GM18519 (cell line): Measurements from ENCODE around the gene SLC2A2.
A peak's percentile ranks its signal among the peaks of the same experiment; 100 is the strongest.

ENCODE experiments used
- ATAC-seq: cut with Tn5 transposase; IDR thresholded peaks from one replicate; pipeline ENCODE4 v1.9.1; 2021; ENCODE audit warnings: mild to moderate bottlenecking, moderate library complexity; ENCODE audit not compliant: unreplicated experiment, low FRiP score

The SLC2A2 gene

DNA sequence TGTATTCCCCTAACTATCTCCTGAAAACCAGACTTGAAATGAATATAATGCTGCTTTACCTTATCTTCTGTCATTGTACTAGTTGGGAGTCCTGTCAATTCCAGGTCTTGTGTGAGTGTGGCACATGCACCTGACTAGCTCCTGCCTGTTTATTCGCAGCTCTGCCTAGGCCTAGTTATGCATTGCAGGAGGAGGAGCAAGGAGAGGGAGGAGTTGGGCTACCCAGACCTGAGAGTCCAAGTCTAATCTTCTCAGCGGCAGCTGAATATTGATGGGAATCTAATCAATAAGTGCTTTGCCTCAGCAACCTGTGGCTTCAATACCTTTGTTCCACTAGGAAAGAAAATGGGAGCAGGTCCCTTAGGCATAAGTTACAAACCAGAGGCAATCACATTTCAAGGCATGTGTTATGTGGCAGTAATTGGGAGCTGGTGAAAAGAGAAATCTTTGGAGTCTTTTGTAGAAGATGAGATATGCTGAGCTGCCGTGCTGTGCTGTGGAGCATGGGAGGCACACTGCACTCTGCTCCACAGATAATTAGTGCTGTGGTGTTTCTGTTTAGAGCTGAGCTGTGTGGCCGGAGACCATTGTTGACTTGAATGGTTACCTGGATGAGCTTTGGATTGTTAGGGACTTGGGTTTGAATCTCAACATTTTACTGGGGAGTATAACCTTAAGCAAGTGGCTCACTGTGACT lies at the start of gene SLC2A2:
Gene SLC2A2 (minus strand): TSS at position 124 of the 697 bp plus-strand sequence. CDS start 50 bp downstream, at position 74.
- no peak for ATAC-seq

DNA sequence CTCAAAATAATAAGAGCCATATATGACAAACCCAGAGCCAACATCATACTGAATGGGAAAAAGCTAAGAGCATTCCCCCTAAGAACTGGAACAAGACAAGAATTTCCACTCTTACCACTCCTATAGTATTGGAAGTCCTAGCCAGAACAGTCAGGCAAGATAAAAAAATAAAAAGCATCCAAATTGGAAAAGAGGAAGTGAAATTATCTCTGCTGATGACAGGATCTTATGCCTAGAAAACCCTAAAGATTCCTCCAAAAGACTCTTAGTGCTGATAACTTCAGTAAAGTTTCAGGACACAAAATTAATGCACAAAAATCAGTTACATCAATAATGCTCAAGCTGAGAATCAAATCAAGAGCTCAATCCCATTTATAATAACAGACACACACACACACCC lies 45.9 kb upstream of the SLC2A2 start:
- ATAC-seq: no peak

DNA sequence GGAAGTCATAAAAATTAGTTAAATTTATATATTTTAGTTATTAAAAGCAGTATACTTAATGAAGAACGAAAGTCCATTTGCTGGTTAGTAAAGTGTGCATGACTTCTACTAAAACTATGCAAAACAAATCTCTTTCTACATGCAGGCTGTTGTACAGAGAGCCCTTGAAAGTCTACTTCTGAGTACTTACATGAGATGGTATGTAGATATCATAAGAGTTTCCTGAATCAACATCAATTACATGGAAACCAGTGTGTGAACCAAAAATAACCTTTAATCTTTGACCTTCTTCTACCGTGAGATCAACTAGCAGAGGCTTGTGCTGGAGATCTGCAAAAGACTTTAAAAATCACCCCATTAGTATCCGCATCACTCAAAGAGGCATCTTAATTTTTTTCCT lies 42.1 kb upstream of the SLC2A2 start:
- no peak for ATAC-seq

DNA sequence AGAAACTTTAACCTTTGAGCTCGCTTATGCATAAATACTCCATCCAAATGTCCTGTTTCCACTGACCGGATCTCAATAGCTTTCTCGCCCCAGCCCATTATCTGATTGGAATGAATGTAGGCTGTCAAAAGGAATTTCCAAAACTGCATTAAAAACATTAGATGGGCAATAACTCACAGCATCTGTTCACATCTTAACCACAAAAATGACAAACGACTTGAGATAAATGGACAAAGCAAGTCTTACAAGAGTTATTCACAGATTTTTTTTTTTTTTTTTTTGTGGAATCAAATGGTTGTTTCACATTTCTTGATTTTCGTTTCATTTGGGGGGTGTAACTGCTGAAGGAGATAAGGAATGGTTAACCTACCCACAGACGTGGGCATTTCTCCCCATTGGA lies 39.7 kb upstream of the SLC2A2 start:
- no peak for ATAC-seq

DNA sequence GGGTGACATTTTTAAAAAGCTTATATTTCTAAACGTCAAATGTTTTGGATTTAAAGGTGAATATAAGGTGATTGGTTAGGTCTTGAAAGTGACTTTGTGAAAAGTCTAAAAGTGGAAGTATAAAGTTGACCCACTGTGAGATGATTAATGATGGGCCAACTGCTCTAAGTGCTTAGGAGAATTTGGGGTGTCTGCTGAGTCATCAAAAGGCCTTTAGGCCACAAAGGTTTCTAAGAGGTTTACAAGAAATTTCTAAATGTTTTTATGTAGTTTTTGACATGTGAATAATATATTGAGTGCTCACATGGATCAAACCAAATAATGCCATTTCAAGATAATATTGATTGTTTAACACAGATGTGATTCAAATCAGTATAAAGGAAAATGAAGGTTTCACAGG lies 39.2 kb upstream of the SLC2A2 start:
- ATAC-seq: no peak

DNA sequence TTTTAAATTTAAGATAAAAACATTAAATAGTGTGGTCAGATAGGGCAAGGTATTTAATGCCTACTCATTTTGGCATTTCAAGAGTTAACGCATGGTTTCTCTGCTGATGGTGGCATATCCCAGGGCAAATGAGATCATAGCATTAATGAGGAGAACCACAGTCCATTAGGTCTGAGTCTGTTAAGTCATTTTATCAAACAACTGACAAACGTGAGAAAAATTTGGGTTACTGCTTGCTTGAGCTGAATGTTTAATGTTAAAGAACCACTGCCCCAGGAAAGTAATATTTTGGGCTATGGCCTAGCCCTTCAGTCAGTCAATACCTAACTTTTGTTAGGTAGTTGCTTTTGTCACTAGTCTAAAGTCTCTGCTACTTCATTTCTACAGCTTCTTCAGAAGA lies 37.9 kb upstream of the SLC2A2 start:
- ATAC-seq: no peak

DNA sequence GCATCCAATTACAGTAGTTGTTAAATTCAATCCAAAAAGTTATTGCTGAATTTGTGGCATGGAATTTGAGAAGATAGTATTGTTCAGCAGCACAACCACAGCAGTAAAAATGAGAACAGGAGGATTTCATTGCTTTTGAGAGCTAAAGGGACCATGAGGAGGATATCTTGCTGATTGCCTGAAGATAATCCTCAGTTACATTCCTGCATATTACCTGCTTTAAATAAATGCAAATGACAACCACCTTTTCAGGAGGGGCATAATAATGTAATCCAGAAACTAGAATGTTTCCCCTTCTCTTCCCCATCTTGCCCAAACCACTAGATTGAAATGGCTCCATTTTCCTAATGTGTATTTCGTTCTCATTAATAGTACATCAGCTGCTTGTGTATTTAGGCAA lies 35.2 kb upstream of the SLC2A2 start:
- ATAC-seq: no peak

DNA sequence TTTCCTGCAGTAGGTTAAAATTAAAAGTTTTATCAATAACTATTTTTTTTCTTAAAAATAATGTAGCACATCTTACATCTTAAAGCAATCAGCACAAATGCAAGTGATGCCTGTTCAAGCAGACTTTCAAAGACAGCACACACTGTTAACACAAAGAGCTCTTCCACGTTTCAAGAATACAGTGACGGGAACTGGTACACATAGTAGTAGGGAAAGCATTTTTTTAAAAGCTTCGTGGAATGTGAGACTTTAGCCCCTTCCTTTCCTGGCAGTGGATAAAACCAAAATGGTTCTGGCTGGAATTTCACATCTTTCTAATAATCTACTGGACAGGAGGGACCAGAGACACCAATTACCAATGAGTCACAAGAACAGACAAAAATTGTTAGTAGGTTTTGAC lies 33.5 kb upstream of the SLC2A2 start:
- ATAC-seq: no peak

DNA sequence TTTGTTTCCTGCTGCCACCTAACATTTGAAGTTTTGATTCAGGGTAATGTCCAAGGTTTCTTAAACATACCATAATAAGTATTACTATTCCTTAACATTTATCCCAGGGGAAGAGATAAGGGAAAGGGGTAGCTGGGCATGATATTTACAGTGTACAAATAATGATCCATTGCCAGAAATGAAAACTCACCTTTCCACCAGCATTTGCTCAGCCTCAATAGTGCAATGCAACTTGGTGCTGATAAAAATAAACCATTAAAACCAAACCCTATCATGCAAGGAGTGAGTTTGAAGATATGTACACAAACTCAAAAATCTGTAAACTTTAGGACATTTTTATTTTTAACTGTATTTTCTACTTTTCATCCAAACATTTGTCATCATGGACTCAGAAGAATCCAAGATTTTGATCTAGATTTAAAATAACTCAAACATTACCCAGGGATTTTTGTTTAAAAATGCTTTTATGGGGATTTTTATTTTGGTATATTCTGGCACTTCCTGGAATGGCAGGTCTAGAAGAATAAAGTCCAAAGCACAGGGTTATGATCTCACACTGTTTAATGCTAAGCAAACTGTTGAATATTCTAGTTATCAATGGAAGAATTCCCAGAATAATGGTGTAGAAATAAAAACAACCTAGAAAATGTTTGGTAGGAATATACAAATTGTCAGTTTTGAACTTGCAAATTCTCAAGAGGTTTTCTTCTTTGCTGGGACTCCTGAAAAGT lies 32.5 kb upstream of the SLC2A2 start:
- no peak for ATAC-seq

DNA sequence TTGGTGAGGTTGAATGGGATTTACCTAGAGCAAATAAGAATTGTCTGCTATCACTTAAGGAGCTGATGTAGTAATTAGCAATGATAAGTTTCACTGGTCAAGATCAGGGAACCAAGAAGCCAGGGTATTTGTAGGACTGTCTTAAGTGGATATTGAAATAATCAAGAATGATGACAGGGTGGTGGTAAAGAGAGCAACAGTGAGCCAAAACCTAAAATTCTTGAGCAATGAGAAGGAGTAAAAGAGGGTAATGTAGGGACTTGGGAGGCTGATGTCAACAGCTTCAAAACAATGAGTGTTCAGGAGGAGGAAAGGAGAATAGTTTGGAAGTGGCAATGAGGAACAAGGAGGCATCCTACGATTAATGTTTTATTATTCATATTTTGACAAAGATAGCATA lies 31.5 kb upstream of the SLC2A2 start:
- ATAC-seq: no peak

DNA sequence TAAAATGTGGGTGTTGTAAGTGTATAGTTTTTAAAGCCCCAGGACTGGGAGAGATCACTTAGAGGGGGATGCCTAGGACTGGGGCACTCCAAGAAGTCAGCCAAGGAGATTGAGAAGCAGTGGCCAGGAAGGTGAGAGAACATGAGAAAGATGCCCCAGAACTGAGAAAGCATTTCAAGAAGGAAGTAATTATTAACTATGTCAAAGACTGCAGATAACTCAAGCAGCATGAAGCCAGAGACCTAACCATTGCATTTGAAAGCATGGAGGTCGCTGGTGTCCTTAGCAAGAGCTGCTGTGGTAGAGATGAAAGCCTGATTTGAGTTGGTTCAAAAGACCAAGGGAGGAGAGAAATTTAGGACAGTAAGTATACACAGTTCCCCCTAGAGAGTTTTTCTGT lies 30.6 kb upstream of the SLC2A2 start:
- no peak for ATAC-seq

DNA sequence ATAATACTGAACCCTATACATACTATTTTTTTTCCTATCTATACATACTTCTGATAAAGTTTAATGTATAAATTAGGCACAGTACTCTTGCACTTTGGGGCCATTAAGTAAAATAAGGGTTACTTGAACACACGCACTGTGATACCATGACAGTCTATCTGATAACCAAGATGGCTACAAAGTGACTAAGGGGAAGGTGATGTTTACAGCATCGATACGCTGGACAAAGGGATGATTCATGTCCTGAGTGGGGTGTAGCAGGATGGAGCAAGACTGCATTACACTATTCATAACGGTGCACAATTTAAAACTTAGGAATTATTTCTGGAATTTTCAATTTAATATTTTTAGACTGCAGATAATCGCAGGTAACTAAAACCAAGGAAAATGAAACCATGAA lies 30.0 kb upstream of the SLC2A2 start:
- ATAC-seq: no peak

DNA sequence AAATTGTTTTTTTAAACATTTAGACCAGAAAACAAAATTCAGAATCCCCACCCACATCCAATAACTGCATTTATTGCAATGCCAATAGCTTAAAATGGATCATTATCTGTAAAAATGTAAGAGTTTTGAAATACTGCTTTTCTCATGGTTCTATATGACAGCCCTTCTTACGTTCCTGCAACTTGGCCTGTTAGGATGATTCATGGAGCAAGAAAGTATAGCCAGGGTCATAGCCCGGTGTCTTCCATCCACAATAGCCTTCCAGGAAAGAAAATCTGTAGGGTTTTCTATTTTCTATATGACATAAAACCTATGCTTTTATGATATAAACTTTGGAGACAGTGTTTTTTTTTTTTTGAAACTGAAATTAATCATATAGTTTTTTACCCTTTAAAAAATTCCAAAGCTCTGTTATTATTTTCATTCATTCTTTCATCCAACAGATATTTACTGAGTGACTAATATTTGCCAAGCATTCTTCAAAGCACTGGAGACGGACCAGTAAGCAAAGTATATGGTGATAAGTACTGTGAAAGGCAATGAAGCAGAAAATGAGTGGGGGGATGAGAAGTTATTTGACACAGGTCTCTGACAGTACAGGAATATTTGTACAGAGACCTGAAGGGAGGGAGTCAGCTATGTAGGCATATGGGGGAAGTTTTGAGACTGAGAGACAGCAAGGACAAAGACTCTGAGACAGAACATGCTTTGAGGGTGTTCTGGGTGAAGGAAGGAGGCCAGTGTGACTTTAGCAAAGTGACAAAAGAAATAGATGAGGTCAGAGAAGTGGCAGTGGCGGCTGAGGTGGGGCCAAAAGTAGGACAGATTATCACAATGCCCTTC lies 29.0 kb upstream of the SLC2A2 start:
- no peak for ATAC-seq

DNA sequence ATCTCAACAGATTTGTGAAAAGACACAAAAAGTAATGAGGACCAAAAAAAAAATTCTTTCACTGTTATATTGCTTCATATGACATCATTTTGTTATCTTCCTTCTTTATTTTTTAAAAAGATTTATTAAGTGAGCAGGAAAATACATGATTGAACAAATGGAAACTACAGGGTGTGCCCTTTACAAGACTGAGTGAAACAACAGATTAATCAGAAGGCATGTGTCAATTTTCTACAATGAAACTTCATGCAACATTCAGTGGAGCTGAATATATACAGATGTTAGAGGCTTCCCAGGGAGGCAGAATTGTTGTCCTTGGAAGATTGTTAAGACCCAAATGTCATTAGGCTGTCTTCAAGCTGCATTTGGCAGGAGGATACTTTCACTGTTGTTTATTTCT lies 28.4 kb upstream of the SLC2A2 start:
- ATAC-seq: no peak

DNA sequence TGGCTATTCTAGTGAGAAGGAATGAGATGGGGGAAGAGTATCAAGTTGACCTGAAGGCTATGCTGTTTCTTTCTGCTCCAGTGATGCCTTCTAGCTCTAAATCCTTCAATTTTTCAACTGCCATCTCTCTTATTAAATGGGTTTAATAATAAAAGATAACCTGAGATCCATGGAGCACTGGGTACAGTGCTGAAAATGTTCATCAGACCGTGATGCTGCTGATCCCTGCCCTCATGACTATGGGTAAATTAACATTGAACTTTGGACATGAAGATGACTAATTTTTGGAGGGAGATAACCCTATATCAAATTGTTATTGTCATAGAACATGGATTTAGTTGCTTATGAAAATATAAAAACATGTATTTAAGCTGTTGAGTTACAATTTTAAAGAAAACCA lies 27.7 kb upstream of the SLC2A2 start:
- ATAC-seq: no peak

DNA sequence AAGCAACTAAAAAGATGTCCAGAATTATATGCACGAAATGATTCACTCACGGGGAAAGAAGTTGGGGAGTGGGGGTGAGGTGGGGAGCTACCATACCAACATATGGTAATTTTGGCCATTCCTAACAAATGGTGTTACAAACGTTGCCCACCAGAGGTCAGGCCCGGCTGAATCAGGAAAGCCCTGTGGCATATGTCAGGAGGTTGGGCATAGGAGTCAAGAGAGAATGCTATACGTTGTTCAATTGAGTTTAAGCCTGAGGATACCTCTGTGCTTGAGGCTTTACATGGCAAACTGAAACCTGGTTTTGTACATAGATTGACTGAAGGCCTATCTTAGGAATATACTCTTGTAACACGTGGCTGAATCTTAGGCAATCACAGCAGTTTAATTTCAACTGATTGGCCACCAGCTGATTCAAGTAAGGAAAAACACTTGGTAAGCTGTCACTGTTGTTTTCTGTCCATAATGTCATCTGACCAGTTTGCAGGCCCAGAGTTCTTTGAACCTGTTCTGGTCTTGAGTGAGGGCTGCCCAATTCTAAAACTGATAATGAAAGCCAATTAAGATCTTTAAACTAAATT lies 23.4 kb upstream of the SLC2A2 start:
- peak; percentile 67 for ATAC-seq

DNA sequence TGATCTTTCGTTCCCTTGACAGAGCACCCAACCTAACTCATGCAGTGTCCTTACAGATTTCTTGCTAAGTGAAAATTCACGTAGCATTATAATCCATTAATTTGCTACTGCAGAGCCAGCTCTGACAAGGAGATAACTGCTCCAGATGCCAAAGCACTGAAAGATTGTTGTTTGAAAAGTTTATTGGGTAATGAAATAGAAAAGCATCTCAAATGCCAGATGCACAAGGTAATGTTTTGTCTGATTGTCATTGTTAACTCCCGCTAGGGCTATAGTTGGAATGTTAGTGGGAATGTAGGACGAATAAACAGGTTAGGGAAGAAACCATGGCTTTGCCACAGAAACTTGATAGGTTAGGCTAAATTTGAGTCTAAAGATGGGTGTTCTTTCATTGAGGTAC lies 20.2 kb upstream of the SLC2A2 start:
- no peak for ATAC-seq

DNA sequence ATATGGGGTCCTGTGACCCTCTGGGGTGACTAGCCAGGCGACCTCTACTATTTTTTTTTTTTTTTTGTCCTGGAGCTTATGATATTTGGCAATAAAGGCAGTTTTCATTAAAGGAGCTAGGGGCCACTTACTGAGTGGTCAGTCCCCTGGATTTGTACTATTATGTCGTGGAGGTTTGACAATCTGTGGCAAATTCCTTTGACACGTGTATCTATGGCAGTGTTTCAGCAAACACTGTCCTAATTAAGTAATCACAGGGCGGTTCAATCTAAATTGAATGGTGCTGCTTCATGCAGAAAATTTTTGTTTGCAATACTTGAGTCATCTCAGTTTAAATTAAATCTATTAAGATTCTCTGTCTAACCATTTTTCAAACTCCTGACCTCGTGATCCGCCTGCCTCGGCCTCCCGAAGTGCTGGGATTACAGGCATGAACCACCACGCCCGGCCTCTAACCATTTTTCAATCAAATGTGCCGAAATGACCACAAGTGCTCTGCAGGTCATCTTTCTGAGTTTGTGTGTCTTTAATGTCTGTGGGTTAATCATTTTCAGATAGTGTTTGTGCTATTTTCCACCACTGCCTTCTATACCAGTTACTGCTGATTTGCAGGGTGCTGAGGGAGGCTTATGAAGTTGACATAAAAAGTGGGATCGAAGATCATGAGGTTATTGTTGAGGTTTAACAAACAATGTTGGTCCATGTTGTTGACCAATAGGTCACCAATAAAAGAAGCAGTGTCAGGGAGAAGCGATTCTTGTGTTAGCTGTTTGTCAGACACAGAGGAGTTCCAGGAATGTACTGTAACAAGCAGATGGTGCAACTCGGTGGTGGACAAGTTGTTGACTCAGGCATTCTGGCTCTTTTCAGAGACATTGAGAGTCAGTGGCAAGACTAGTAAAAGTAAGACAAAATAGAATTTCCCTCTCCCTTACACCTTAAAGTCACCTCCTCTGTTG lies 18.6 kb upstream of the SLC2A2 start:
- ATAC-seq: no peak

DNA sequence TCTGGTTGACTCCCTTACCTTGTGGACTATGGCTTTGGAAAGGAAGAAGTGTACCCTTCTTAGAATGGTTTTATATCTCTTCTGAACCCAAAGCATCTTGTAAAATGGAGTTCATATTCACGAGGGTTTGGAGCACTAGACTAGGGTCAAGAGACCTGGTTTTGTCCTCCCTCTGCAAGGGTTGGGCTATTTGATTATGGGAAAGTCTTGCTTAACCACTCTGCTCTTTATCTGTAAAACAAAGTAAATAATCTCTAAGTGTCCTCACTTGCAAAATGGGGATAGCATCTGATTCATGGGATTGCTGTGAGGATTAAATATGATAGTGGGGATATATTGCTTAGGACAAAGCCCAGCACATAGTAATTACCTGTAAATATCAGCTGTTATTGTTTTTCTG lies 17.9 kb upstream of the SLC2A2 start:
- ATAC-seq: no peak

DNA sequence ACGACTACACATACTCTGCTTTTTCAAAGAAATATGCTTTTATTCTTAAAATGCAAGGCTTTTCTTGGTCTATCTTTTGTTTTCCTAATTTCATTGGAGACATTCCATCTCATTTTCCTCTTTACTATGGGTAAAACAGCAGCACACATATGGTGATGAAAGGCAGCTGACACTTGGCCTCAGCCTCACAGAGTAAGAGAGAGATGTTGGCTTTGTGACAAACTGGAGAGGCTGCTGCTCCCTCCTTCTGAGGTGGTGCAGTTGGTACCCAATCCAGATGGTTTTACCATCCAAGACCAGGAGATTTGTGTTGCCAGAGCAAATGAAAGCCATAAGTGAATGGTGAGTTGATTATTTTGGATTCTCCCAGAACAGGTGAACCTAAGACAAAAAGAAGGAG lies 13.2 kb upstream of the SLC2A2 start:
- ATAC-seq: no peak
